Measurements from ENCODE around the gene KIF26B. TPM values are rescaled to one million over a fixed set of nuclear protein-coding genes. Genes with fewer than 3 reads are reported as not detected.

KIF26B gene
- total and polyA plus RNA-seq, 2 of the 4 experiments (the other 2 are of a cell fraction): 0.53 to 0.54 TPM

DNA sequence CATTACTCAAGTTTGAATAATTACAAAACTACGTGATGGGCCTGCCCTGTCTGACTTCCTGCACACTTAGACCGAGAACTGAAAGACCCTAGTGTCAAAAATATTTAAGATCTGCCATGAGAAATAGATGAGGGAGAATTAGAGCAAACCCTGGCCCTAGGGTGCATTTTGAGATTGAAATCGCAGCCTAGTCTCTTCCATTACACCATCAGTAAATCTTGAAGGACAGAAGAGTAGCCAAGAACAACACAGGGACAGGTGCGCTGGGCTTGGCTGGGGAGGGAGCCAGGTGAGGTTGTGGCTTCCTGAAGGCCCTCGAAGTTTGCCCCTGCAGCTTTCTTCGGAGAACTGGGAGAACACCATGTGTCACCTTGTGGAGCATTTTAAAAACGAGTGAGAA is 36.7 kb upstream of the KIF26B start:
- ChIA-PET CTCF (no interaction called here), POLR2A (ENCODE audit: unreplicated experiment) (no interaction called here)
- 93% methylated on average over 3 of the region's 7 CpGs; no CpG with 5 or more reads in 1 of the 2 experiments for WGBS, 2 experiments (ENCODE audit: extremely low coverage in 2 of 2, insufficient read length in 1 of 2)
- in situ Hi-C loops (cut with MboI; ENCODE audit: low sequenced_read_pairs): no loop called here
- ATAC-seq (ENCODE audit: low read depth) (no peak), DNase-seq (no peak)
- no peak overlapping the region for H2BK15ac ChIP-seq (ENCODE audit: low read depth, low read length)
- TF ChIP-seq, protein P1, sequence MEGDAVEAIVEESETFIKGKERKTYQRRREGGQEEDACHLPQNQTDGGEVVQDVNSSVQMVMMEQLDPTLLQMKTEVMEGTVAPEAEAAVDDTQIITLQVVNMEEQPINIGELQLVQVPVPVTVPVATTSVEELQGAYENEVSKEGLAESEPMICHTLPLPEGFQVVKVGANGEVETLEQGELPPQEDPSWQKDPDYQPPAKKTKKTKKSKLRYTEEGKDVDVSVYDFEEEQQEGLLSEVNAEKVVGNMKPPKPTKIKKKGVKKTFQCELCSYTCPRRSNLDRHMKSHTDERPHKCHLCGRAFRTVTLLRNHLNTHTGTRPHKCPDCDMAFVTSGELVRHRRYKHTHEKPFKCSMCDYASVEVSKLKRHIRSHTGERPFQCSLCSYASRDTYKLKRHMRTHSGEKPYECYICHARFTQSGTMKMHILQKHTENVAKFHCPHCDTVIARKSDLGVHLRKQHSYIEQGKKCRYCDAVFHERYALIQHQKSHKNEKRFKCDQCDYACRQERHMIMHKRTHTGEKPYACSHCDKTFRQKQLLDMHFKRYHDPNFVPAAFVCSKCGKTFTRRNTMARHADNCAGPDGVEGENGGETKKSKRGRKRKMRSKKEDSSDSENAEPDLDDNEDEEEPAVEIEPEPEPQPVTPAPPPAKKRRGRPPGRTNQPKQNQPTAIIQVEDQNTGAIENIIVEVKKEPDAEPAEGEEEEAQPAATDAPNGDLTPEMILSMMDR (conservative IDR thresholded peaks at IDR 0.05; ENCODE audit: low read depth, low read length): no peak
- TF ChIP-seq CEBPB (IDR thresholded peaks at IDR 0.05; ENCODE audit: low read depth, low read length) (no peak), SMC3 (IDR thresholded peaks at IDR 0.05; ENCODE audit: low read depth, low read length) (no peak), MAFK (IDR thresholded peaks at IDR 0.05; ENCODE audit: low read depth, low read length) (no peak), RAD21 (IDR thresholded peaks at IDR 0.05; ENCODE audit: low read length) (no peak), MXI1 (IDR thresholded peaks at IDR 0.05; ENCODE audit: borderline replicate concordance, low read depth, low read length) (no peak), RFX5 (IDR thresholded peaks at IDR 0.05; ENCODE audit: low read depth, low read length) (no peak), RCOR1 (IDR thresholded peaks at IDR 0.05; ENCODE audit: insufficient replicate concordance, low read length) (no peak), MAZ (IDR thresholded peaks at IDR 0.05; ENCODE audit: borderline replicate concordance, low read depth, low read length) (no peak), CHD1 (IDR thresholded peaks at IDR 0.05; ENCODE audit: low read depth, low read length) (no peak), POLR2A (IDR thresholded peaks at IDR 0.05; ENCODE audit: low read depth, low read length) (no peak)
- TF ChIP-seq, protein P2, sequence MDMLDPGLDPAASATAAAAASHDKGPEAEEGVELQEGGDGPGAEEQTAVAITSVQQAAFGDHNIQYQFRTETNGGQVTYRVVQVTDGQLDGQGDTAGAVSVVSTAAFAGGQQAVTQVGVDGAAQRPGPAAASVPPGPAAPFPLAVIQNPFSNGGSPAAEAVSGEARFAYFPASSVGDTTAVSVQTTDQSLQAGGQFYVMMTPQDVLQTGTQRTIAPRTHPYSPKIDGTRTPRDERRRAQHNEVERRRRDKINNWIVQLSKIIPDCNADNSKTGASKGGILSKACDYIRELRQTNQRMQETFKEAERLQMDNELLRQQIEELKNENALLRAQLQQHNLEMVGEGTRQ (IDR thresholded peaks at IDR 0.05; ENCODE audit: low read depth, low read length): no peak
- H3K9me3 ChIP-seq (ENCODE audit: control insufficient read depth, insufficient read depth, low read length): no peaks in the 10 kb centered on the region
- H3K14ac ChIP-seq (replicated peaks; ENCODE audit: low read depth, low read length): no peak overlapping the region
- no peaks in the 10 kb centered on the region for H3K36me3 ChIP-seq (ENCODE audit: control insufficient read depth, insufficient read depth, low read length)
- H3K27me3 ChIP-seq (ENCODE audit: control insufficient read depth, insufficient read depth, low read length): no peaks in the 10 kb centered on the region; the same call in 1 of the 2 replicates
- H2AFZ ChIP-seq (replicated peaks; ENCODE audit: low read length, poor library complexity): no peak overlapping the region
- H3K27ac ChIP-seq (ENCODE audit: insufficient read depth, low read length): no peak overlapping the region
- dilution Hi-C loops (cut with HindIII; ENCODE audit: low sequenced_read_pairs, unreplicated experiment): no loop called here
- no peak overlapping the region for H3K23ac ChIP-seq (ENCODE audit: low read depth, low read length)
- no peaks in the 10 kb centered on the region for H3K79me1 ChIP-seq (ENCODE audit: low read depth in 1 of 2, low read length in 2 of 2)
- H3K9ac ChIP-seq (ENCODE audit: low read depth, low read length): no peak overlapping the region
- H3K4me2 ChIP-seq (ENCODE audit: low read depth, low read length): no peak overlapping the region
- no peak overlapping the region for H4K91ac ChIP-seq (ENCODE audit: insufficient read depth, low read depth, low read length)
- no peak overlapping the region for H3K18ac ChIP-seq (ENCODE audit: low read depth, low read length)
- intact Hi-C loops (cut with micrococcal nuclease): no loop called here
- no peak overlapping the region for H4K5ac ChIP-seq (ENCODE audit: low read depth, low read length)
- H4K8ac ChIP-seq (ENCODE audit: low read depth in 2 of 2, low read length in 2 of 2): no peak overlapping the region
- H3K4me1 ChIP-seq (ENCODE audit: control insufficient read depth, insufficient read depth, low read length): no peaks in the 10 kb centered on the region
- H2BK20ac ChIP-seq (ENCODE audit: low read depth, low read length): no peak overlapping the region
- no peaks in the 10 kb centered on the region for H3K9me1 ChIP-seq (ENCODE audit: insufficient read depth, low read length)
- no peak overlapping the region for H2BK120ac ChIP-seq (ENCODE audit: low read depth, low read length)
- H2BK5ac ChIP-seq (ENCODE audit: low read depth, low read length, poor library complexity, severe bottlenecking): no peak overlapping the region
- no peak overlapping the region for H2AK9ac ChIP-seq (replicated peaks; ENCODE audit: low read depth, low read length, poor library complexity)
- no peaks in the 10 kb centered on the region for H4K20me1 ChIP-seq (ENCODE audit: insufficient read depth, low read length)
- no peak overlapping the region for H3K4me3 ChIP-seq (ENCODE audit: insufficient read depth, low read depth, low read length)
- BruUV-seq (replicated peaks): no TSS peak
- H3K56ac ChIP-seq (ENCODE audit: extremely low read depth, insufficient read depth, low read length): no peak overlapping the region
- H3K4ac ChIP-seq (ENCODE audit: low read depth, low read length): no peak overlapping the region
- no peak overlapping the region for H2AK5ac ChIP-seq (ENCODE audit: low read depth, low read length)

Data from IMR-90 (cell line).